GM18907 (cell line): ENCODE results near the gene SSB.
A peak's percentile ranks its signal among the peaks of the same experiment; 100 is the strongest.
"Not testable (repeated sequence)": the region's sequence is repeated elsewhere in the genome, so short reads cannot be mapped to it uniquely, and the experiment has no call there.

Experiments
- ATAC-seq: cut with Tn5 transposase; IDR thresholded peaks from one replicate; pipeline ENCODE4 v1.9.1; 2021; ENCODE audit warnings: mild to moderate bottlenecking, moderate library complexity; ENCODE audit not compliant: unreplicated experiment

Gene SSB

DNA sequence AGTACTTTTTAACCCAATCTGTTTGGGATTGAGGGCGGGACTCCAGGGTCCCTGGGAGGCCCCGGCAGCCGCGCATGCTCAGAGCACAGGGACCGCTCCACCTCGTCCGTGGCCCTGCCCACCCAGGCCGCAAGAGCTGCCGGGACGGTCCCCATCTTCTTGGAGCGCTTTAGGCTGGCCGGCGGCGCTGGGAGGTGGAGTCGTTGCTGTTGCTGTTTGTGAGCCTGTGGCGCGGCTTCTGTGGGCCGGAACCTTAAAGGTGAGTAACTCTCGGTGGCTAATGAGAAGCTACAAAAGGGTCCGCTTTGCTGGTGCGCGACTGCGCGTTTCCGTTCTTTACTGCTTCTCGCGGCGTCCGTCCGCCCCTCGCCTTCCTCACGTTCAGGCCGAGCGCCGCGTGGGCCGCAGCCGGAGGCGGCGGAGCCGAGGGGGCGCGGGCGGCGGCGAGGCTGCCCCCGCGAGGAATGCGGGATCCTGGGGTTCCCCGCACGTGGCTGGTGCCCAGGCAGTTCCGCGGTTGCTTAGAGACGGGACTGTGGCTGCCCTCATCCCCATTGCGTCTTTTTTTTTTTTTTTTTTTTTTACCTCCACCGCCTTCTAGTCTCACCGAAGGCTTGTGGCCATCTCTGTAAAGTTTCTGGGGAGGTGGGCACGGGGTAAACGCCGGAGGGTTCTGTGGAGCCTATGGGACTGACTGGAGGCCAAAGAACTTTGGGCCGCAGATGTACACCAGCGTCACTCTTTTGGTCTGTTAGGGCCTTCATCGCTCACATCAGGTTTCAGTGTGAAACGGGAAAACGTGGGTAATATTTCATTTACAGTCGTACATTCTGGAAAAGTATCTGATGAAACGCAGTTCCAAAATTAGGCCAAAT lies at the start of gene SSB:
SSB (plus strand) TSS at position 154 of the 875 bp plus-strand sequence. CDS start 2,090 bp downstream, outside the sequence.
- ATAC-seq, result peak; percentile 96

DNA sequence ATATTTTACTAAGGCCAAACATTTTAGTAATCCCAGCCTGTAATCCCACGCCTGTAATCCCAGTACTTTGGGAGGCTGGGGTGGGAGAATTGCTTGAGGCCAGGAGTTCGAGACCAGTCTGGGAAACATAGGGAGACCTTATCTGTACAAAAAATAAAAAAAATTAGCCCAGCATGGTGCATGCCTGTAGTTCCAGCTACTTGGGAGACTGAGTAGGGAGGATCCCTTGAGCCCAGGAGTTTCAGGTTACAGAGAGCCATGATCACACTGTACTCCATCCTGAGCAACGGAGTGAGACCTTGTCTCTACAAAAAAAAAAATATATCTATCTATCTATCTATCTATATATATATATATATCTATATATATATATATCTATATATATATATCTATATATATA lies 45.9 kb upstream of the SSB start:
- no peak for ATAC-seq

DNA sequence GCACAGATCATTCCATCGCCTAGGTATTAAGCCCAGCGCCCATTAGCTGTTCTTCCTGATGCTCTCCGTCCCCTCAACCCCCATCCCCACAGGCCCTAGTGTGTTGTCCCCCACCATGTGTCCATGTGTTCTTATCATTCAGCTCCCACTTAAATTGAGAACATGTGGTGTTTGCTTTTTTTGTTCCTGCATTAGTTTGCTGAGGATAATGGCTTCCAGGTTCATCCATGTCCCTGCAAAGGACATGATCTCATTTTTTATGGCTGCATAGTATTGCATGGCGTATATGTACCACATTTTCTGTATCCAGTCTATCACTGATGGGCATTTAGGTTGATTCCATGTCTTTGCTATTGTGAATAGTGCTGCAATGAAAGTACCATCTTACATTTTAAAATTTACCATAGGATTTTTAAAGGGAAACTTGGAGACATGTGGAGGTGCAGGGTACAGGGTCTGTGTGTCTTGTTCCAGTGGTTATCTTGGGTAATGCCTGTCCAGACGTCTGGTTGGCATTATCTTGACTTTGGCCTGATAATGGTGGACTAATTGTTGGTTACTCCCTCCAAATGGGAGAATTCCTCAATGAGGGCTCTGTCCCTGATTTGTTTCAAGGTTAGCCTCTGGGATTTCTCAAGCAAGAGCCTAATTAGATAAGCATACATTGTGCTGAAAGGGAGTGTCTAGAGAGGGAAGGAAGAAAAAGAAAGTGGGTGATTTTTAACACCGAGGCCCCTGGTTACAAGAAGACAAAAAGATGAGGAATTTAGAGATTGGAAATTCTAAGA lies 43.4 kb upstream of the SSB start:
- ATAC-seq, result no peak

DNA sequence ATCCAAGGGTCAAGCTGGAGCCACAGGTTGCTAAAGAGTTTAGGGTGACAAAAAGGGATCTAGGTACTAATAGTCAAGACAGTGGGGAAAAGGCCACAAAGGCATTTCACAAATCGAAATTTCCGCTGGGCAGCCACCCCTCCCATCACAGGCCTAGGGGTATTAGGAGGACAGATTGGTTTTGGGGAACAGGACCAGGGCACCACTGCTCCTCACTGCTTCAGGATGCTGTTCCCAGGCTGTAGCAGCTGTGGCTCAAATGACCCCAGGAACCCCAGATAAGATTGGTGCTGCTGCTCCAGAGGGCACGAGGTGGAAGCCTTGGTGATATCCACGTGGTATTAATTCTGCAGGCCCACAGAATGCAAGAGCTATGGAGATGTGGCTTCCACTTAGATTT lies 42.3 kb upstream of the SSB start:
- ATAC-seq, result no peak

DNA sequence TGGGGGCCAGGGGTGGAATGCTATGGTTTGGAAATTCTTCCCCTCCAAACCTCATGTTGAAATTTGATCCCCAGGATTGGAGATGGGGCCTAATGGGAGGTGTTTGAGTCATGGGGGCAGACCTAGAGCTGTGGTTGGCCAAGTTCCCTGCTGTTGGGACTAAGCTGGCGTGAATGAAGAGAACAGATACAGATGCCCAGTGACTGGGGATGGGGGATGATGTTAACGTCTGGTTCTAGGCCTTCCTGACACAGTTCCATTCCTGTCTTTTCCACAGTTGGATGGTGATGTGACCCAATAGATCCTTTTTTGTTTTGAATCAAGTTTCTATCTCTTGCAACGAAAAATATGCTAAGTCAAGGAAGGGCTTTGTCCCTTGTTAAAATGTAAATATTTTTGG lies 41.3 kb upstream of the SSB start:
- no peak for ATAC-seq

DNA sequence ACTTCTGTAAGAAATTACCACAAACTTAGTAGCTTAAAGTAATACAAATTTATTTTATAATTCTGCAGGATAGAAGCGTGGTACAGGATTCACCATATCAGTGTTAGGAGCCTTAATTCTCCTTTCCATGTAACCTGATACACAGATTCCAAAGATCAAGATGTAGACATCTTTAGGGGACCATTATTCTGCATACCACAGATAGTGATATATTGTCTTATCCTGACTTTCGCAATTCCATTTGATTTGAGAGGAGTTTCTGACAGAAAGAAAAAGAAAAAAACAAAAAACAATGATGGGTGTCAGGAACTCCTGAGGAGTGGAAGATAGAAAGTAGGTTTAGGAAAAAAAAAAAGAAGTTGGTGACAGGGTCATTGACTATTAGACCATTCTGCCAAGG lies 40.9 kb upstream of the SSB start:
- no peak for ATAC-seq

DNA sequence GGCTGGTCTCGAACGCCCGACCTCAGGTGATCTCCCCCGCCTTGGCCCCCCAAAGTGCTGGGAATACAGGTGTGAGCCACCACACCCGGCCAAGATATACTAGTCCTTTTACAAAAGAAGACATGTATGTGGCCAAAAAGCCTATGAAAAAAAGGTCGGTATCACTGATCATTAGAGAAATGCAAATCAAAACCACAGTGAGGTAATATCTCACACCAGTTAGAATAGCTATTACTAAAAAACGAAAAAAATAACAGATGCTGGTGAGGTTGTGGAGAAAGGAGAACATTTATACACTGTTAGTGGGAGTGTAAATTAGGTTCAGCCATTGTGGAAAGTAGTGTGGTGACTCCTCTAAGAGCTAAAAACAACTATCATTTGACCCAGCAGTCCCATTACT lies 38.7 kb upstream of the SSB start:
- no peak for ATAC-seq

DNA sequence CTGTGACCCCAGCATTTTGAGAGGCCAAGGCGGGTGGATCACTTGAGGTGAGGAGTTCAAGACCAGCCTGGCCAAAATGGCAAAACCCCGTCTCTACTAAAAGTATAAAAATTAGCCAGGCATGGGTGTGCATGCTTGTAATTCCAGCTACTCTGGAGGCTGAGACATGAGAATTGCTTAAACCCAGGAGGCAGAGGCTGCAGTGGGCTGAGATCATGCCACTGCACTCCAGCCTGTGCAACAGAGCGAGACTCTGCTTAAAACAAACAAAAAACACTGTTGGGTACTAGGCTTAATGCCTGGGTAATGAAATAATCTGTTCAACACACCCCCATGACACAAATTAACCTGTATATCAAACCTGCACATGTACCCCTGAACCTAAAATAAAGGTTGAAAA lies 37.9 kb upstream of the SSB start:
- ATAC-seq, result not testable (repeated sequence)

DNA sequence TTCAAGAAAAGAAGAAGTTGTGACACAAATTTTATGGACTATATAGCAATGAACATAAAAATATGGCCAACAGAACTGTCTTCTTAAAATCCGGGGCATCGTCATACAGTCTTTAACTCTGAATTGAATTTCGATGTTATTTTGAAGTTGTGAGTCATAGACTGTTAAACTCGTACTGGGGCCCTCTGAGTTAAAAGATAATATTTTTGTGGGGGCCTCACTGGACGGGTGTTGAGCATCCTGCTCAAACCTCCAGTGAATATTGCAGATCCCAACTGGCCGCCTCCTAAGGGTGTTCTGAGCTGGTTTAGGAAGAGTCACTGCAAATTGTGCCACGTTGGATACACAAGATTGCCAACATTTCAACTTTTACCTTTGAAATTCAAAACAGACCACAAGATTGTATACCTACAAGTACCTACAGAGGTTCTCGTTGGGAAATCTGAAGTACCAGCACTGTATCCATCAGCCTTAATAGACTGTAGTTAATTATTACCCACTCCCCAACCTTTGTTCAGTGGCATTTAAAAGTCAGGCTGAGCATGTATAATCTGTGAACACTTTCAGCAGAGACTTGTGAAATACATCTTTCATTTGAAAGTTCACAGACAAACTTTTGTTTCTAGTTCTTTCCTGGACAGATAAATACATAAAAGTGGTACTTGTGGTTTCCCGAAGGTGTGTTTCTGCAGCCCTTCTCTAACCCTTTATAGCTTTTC lies 37.3 kb upstream of the SSB start:
- ATAC-seq, result peak; percentile 59

DNA sequence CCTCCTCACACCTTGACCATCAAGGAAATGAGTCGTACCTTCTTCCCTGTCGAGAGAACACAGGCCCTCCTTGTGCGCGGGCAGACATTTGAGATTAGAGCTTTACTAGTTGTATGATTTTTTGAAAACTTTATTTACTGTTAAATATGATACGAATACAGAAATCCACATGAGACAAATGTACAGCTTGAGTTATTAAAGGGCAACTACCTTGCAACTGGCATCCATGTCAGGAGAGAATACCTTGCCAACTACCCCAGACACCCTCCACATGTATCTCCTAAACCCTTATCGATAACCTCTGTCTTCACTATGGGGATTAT lies 36.7 kb upstream of the SSB start:
- ATAC-seq, result no peak

DNA sequence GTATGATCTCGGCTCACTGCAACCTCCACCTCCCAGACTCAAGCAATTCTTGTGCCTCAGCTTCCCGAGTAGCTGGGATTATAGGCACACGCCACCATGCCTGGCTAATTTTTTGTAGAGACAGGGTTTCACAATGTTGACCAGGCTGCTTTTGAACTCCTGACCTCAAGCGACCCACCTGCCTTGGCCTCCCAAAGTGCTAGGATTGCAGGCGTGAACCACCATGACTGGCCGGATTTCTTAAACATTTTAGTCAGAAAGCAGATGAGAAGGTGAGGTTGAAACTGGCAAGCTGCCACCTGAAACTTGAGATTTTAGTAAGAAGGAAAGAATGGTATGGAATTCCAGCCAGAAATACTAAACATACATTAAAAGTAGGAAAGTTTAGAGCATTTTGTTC lies 33.1 kb upstream of the SSB start:
- no peak for ATAC-seq

DNA sequence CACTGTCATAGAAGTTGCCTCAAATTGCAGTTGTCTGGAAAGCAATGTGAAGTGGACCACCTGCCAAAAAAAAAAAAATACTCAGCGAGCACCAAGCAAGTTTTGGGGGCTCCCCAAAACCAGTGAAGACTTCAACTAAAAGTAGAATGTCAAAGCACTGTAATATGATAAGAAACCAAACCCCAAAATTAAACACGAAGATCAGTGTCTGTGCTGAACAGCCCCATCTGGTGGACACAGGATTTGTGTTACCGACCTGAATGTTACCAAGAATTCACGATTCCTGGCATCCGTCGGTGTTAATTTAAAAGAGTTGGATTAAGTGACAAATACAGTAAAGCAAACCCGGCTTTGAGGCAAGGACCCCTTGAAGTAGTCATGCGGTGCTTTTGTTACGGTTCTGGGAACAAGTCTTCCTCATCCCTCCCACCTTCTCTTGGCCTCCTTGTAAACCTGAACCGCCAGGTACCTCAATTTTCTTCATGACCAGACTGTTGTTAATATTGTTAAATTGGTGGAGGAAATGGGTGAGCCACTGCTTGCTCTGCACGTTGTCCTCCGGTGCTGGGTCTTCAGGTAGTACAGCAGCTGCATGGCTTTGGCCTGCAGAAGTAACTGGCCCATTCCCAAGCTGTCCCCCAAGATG lies 31.3 kb upstream of the SSB start:
- ATAC-seq, result no peak

DNA sequence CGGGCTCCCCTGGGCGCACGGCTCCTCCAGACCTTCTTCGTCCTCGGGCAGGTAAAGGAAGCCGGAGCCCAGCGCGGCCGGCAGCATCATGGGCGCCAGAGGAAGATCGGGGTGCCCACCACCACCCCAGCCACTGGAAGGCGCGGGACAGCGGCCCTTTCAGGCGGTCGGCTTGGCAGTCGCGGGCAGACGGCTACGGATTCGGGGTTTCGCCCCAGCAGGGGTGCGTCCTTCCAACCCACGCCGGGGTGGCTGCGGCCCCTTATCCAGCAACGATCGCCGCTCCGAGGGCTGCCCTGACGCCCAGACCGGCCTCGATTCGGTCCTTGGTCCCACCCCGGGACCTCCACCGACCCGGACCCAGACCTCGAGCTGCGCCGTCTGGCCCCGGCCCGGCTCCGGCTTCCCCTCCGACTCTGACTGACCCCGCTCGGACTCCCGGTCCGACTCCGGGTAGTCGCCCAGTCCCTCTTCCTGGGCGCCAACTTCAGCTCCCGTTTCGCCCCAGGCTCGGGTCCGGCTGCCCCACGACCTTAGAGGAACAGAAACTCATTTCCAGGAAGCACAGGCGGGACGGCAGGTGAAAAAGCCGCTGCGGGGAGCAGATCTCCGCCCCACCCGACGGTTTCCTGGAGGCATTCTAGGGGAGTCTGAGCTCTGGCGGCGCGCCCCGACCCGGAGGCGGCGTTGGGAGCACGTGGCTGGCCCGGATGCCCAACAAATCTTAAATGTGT lies 30.2 kb upstream of the SSB start:
- no peak for ATAC-seq

DNA sequence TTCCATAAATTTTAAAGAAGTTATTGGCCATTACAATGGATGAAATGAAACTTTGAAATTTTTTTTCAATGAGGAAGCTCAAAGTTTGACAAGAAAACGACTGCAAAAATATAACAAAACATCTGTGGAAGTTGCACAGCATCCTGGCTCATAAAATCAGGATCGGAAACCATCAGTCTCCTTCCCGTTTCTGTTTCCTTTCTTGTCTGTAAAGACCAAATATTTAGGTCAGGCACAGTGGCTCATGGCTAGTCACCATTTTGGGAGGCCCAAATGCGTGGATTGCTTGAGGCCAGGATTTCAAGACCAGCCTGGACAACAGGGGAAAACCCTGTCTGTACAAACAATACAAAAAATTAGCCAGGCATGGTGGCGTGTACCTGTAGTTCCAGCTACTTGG lies 27.6 kb upstream of the SSB start:
- ATAC-seq, result no peak

DNA sequence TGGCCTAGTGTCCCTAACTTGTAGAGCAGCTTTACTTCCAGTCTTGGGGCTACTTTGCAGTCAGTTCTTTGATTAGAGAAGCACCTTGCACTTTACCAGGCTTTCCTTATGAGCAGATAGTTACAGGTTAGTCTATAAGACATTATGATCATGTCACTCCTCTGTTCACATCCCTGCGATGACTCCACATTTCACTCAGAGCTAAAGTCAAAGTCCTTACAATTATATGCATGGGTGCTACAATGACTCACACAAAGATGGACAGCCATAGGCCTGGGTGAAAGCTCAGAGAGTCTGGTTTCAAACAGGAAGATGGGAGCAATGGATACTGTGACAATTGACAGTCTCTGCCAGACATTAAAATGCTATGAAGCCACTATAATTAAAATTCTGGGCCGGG lies 27.1 kb upstream of the SSB start:
- ATAC-seq, result no peak

DNA sequence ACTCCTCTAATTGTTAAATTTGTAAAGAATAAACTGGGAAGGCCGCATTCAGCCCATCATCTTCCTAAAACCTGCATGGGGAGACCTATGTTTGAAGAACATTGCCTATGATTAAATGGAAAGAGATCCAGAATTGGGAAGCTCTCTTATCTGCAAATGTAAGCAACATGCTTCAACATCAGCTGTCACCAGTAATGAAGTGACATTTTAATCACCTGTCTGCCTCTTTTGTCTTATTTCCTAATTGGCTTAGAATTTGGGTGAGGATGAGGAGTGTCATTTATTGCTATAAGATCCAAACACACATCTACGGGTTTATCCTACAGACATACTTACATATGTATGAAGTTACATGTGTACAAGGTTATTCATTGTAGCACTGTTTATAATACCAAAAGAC lies 26.0 kb upstream of the SSB start:
- no peak for ATAC-seq

DNA sequence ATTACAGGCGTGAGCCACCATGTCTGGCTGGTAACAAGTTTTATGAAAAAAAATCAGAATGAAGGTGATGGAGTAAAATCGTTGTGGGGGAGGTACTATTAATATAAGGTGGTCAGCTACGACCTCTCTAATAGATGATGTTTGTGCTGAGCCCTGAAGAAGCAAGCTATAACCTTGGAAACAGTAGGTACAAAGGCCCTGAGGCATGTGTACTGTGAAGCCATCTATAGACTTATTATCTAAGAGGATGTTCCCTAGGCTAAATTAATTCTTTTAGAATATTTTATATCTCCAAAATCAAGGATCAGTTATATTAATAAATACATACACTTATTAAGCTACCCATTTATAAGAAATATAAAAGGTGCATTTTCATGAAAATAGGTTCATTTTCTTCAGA lies 23.3 kb upstream of the SSB start:
- ATAC-seq, result no peak

DNA sequence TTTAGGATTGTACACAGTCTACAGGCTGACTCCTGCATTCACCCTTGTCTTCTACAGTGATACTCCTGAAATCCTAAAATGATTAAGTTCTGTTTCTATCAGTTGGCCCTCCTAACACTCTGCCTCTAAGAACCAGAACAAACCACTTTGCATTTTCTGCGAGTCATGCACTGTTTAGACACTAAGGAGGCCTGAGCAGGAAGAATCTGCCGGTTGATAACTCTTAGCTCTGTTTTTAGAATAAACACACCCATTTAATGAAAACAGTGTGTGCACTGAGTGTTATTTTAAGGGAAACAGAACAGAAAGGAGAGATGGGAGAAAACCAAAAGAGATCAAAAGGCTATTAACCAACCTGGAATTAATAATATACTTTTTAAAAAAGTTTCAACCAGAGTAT lies 22.9 kb upstream of the SSB start:
- ATAC-seq, result no peak

DNA sequence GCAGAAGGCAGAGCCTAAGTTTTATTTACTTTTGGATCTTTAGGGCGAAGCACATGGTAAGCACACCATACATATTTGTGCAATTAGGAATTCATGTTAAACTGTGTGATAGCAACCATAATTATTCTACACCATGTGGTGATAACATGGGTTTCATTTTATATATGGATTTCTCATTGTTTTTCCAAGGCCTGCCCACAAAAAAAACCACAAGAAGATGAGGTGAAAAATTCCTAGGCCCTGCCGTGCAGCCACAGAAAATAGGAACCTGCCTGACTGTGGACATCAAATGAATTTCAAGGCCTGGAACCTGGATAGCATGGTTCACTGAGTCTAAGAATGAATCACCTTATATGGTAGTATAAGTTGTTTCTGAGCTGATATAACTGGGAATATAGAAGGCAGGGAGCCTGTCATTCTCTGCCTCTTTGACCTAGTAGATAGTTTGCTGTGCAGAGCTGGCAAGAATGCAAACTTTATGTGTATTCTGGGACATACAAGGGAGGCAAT lies 22.4 kb upstream of the SSB start:
- ATAC-seq, result no peak

DNA sequence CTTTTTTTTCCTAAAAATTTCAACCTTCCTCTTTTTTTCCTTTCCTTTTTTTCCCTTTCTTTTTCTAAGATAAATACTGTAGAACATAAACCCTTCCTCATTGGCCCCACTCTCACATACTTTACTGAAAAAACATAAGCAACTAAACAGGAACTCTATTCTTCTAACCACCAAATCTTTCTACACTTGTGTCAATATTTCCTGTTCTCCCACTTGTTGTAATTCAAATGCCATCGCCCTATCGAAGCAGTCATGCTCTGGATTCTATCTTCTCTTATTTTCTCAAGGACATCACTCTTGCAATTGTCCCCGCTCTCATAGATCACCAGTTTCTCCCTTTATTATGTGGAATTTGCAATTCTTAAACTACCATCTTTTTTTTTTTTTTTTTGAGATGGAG lies 20.2 kb upstream of the SSB start:
- no peak for ATAC-seq
